GM18526 (cell line): ENCODE data around the gene SOCS3.

Experiments used
- POLR2A ChIP-seq: IDR thresholded peaks from 3 replicates; pipeline ENCODE4 v1.6.1; 2011; ENCODE audit not compliant: insufficient read length; ENCODE audit errors: extremely low read depth

The SOCS3 gene

GRCh38 chr17:78353834-78354233, 6.0 kb downstream of the SOCS3 start:
- no peak for TF ChIP-seq POLR2A

DNA sequence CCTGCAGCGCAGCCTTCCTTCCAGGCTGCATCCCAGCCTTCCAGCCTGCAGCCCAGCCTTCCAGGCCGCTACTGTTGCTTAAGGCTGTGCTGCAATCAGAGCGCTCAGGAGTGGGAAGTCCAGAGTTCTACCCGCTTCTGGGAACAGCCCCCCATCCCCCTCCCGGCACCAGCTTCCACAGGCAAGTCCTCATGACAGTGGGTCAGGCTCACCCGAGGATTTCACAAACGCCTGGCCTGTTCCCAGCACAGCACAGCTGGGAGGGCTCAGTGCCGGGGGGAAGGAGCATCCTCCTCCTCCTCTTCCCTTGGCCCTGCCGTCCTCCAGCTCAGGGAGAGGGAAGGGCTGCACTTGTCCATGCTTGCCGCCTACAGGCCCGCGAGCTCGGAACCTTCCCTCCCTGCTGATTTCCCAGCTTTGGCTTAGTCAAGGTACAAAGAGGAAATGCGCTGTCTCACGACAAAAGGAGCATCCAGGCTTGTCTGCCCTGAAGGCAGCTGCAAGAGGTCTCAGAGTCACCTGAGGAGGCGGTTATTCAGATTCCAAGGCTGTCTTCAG, 8.3 kb downstream of the SOCS3 start:
- TF ChIP-seq POLR2A = no peak

DNA sequence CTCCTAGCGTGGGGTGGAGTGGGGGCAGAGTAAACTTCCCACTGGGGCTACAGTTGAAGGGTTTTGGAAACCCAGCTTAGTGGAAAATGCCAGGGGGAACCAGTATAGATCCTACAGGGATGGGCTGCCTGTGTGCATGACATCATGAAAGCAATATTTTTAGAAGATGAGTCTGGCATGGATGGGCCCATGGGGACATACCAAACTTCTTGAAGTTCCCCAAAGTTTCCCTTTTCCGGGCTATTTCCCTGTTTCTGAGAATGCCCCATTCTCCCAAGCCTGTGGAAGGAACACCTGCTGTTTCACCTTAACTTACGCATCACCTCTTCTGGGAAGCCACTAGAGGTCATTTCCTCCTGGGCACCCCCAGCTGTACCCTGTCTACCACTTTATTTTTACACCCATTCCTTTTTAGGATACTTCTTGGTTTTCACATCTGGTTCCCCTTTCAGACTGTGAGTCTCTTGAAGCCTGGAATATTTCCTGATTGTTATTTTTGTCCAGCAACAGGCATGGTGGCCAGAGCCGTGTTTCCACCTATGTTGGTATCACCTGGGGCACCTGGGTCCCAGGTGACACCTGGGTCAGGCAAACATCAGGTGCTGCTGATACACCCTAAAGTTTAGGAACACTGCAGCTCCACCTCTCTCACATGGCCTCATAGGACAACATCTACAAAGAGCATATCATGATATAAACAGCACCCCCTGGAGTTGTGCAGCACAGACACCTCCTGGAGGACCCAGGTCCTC, 9.8 kb downstream of the SOCS3 start:
- no peak for TF ChIP-seq POLR2A

GRCh38 chr17:78348055-78348770, 11.7 kb downstream of the SOCS3 start:
- no peak for TF ChIP-seq POLR2A

DNA sequence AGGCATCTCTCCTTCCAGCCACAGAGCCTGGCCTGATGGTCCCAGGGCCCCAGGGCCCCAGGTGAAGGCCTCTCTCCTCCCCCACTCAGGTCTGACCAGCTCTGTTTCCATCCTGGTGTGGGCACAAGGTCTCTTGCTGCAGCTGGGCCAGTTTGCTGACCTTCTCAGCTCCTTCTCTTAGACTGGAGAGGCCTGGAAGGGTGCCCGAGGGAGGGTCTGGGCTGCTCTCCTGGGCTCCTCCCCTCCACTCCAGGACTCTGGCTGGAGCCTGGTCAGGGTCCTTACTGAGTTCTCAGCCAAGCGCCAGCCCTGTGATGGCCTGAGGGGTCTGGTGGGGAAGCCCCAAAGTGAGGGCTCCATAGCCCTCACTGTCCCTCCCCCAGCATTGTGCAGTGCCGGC, 12.4 kb downstream of the SOCS3 start:
- no peak for TF ChIP-seq POLR2A

DNA sequence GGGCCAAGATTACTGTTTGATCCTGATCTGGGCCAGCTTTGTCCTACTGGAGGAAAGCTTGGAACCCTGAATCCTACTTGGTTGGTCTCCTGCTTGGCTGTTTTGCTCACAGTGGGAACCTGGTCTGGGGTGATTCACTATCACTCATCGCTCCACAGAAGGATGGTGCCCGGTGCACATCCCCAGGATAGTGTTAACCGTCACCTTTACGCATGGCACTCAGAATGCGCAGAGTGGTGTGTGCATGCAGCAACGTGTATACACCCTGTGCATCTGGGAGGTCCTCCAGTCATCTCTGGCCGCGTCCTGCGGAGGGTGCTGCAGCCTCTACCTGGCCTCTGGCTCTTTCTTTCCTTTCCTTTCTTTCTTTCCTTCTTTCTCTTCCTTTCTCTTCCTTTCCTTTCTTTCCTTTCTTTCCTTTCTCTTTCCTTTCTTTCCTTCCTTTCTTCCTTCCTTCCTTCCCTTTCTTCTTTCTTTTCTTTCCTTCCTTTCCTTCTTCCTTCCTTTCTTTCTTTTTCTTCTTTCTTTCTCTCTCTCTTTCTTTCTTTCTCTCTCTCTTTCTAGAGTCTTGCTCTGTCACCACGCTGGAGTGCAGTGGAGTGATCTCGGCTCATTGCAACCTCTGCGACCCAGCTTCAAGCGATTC, 13.1 kb downstream of the SOCS3 start:
- no peak for TF ChIP-seq POLR2A

GRCh38 chr17:78345791-78346494, 13.9 kb downstream of the SOCS3 start:
- no peak for TF ChIP-seq POLR2A

DNA sequence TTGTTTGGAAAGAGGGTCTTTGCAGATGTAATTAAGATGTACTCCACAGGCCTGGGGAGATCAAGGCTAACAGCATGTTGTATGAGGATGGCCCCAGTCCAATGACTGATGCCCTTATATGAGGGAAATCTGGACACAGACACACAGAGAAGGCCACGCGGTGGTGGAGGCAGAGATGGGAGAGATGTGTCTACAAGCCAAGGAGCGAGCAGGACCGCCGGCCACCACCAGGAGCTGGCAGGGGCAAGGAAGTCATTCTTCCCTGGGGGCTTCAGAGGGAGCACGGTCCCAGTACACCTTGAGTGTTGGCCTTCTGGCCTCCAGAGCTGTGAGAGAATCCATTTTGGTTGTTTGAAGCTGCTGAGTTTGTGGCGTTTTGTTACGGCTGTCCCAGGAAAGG, 14.7 kb downstream of the SOCS3 start:
- no peak for TF ChIP-seq POLR2A

DNA sequence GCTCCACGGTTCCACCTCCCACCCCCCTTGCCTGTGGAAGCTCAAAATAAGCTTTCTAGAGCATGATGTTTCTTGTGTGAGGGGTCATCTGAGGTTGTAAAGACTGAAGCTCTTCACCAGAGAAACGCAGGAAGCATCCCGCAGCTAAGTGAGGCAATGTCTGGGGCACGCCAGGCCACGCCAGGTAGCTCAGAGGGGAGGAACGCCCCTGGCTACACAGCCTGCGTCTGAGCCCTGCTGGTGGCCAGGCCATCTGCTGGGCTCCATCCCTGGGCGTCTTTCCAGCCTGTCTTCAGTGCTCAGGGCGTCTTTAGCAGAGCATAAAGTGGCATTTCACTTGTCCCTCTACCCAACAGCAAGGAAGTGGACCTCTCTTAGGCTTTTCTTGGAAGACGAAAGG, 15.2 kb downstream of the SOCS3 start:
- no peak for TF ChIP-seq POLR2A

DNA sequence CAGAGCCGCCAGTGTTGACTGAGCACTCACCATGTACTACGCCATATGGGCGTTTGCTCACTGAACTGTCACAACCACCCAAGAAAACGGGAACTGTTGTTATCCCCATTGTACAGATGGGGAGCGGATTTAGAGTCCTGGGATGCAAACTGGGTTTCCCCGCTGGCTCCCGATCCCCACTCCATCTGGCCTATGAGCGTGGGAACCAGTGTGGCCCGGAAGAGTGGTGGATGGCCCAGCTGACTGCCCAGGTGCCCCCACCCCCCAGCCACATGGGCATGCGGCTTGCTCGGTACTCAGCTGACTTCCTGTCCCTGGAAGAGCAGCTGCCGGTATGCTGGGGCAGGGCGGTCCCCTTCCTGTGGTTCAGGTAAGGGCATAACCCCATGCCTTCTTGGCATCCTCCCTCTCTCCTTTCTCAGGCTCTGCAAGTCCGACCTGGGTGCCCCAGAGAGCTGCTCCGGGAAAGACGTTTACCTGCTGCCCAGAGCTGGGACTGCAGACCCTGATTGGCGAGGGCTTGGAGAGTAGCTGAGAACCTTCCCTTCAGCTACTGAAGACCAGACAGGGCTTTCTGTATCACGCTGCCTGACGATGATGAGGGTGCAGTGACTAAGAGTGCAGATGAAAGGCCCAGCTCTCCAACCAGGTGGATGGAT, 16.2 kb downstream of the SOCS3 start:
- no peak for TF ChIP-seq POLR2A

- no peak for TF ChIP-seq POLR2A
These were observed 16.7 kb downstream of the SOCS3 start for GRCh38 chr17:78343187-78343542.

DNA sequence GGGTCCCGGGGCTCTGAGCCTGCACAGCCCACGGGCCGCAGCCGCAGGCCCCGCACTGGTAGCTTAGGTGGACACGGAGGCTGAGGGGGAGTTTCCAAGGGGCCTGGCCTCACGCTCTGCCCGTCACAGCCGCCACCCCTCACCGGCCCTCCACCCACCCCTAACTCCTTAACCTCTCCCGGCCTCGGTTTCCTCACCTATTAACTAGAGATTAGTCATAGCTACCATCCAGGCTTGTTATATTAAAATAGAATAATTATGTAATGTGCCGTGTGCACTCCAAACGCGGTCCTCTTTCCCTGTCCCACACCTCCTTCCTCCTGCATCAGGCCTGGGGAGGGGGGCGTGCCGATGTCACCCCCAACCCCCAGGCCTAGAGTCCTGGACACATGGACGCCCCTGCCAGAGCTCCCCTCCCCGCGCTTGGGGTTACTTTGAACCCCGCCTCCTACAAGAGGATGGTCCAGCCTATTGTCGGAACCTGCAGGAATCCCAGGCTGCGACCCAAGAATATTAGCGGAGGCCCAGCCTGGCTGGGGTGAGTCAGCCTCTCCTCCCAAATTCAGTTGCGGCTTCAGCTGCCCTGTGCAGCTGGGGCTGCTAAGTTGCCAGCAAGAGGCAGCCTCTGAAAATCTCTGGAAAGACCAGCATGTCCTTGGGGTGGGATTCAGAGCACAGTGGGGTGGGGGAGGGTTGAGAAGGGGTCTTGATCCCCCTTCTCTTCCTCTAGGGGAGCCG, 17.3 kb downstream of the SOCS3 start:
- no peak for TF ChIP-seq POLR2A

DNA sequence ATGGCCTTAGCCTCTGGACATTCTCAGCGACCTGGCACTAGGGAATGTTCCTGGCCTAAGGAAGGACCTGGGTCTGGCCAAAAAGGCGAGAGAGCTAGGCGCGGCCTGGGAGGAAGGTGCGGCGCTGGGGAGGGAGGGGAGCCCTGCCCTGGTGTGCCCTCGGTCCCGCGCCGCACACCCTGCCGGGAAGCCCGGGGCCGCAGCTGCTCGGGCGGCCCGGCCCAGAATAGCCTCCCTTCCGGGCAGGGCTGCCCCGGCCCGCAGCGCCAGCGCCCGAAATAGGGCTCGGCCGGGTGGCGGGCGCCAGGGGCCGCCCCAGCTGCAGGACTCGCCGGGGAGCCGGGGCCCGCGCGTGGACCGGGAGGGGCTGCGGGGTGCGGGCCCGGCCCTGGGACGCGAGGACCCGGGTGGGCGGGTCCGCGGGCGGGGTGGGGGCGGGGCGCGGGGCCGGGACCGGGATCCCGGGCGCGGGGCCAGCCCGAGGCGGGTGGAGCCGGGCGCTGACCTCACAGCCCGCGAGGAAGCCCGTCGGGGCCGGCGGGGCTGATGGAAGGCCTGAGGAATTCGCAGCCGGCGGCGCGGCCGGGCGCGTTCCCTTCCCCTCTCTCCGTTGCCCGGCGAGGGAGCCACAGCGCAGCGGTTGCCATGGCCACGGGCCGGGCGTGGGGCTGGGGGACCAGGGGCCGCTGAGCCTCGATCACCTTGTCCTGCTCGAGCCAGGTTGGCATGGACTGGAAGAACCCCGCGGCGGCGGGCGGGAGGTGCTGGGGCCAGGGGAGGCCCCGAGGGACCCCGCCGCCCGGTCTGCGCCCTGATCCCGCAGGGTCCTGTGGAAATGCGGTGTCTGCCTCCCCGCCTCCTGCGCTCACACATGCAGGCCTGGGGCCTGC, 18.1 kb downstream of the SOCS3 start:
- TF ChIP-seq POLR2A = no peak

- no peak for TF ChIP-seq POLR2A
These were observed 19.5 kb downstream of the SOCS3 start for GRCh38 chr17:78340183-78340955.
